Osteoblast (primary cell): ENCODE measurements around the gene RNF19B. TPM values are rescaled to one million over a fixed set of nuclear protein-coding genes. Genes with fewer than 3 reads are reported as not detected.

Experiments used
- DNase-seq: peaks from one replicate; pipeline ENCODE4 v3.0.0; 2011; ENCODE audit warnings: low spot score, mixed read lengths; ENCODE audit not compliant: insufficient read length; ENCODE audit errors: missing footprints
- H2AFZ ChIP-seq: 2 replicates; pipeline ENCODE4 v1.6.0; 2011; ENCODE audit warnings: mild to moderate bottlenecking, low read length
- H3K27ac ChIP-seq: 2 replicates; pipeline ENCODE4 v1.5.1; 2011; ENCODE audit warnings: mild to moderate bottlenecking, low read depth, low read length, moderate library complexity
- H3K27me3 ChIP-seq: 2 replicates; pipeline ENCODE4 v1.6.0; 2012; ENCODE audit warnings: mild to moderate bottlenecking, control low read depth, inconsistent platforms, low read length, moderate library complexity; ENCODE audit not compliant: insufficient read depth
- H3K36me3 ChIP-seq: 2 replicates; pipeline ENCODE4 v1.5.1; 2011; ENCODE audit warnings: mild to moderate bottlenecking, low read length, control low read depth, moderate library complexity; ENCODE audit not compliant: insufficient read depth
- H3K4me1 ChIP-seq: 2 replicates; pipeline ENCODE4 v1.5.1; 2011; ENCODE audit warnings: mild to moderate bottlenecking, low read length, control low read depth, moderate library complexity; ENCODE audit not compliant: insufficient read depth
- H3K4me2 ChIP-seq: 2 replicates; pipeline ENCODE4 v1.6.0; 2011; ENCODE audit warnings: mild to moderate bottlenecking, low read length; ENCODE audit not compliant: insufficient read depth
- H3K4me3 ChIP-seq: fragments of 200-600 bp; sonication (generic); 3 replicates; pipeline ENCODE4 v1.5.1; 2012; ENCODE audit warnings: mild to moderate bottlenecking, low read length, inconsistent platforms; ENCODE audit not compliant: insufficient read depth
- H3K79me2 ChIP-seq: 2 replicates; pipeline ENCODE4 v1.6.0; 2012; ENCODE audit warnings: mild to moderate bottlenecking, low read length, control low read depth, inconsistent platforms; ENCODE audit not compliant: insufficient read depth
- H3K9me3 ChIP-seq: 2 replicates; pipeline ENCODE4 v1.5.1; 2011; ENCODE audit warnings: low read depth, low read length, control low read depth
- H4K20me1 ChIP-seq: 2 replicates; pipeline ENCODE4 v1.6.0; 2012; ENCODE audit warnings: mild to moderate bottlenecking, low read length, control low read depth; ENCODE audit not compliant: insufficient read depth
- CTCF ChIP-seq: IDR thresholded peaks from 2 replicates; pipeline ENCODE4 v1.5.1; 2011; ENCODE audit warnings: mild to moderate bottlenecking, low read depth, low read length, moderate library complexity; ENCODE audit errors: extremely low read depth
- total RNA-seq: library from RNA; depleted of rRNA; stranded (reverse); fragments of >200 nt; gene quantifications from 2 replicates; pipeline ENCODE4 v1.2.3, GENCODE V29; 2012

Gene RNF19B
- total RNA-seq, 1 donor: 14.5 TPM

- Histone ChIP-seq H3K9me3 (no peaks in the 10 kb centered on the region), H3K4me1 (peaks cover 29% of the 10 kb centered on the region), H3K36me3 (peaks cover 42% of the 10 kb centered on the region), H4K20me1 (peaks cover 3% of the 10 kb centered on the region), H3K4me3 (no peak overlapping the region), H3K4me2 (no peak overlapping the region), H2AFZ (no peak overlapping the region), H3K27ac (peak overlapping the region; percentile 7), H3K27me3 (no peaks in the 10 kb centered on the region), H3K79me2 (no peaks in the 10 kb centered on the region)
- peak; percentile 82 for TF ChIP-seq CTCF
- DNase-seq: peak; percentile 93
These were observed 42.8 kb upstream of the RNF19B start for GRCh38 chr1:33007190-33008050.

GRCh38 chr1:33005838-33006421 lies 41.3 kb upstream of the RNF19B start:
- Histone ChIP-seq H3K27me3 (no peaks in the 10 kb centered on the region), H3K4me2 (no peak overlapping the region), H4K20me1 (peaks cover 3% of the 10 kb centered on the region), H3K9me3 (no peaks in the 10 kb centered on the region), H3K4me1 (peaks cover 20% of the 10 kb centered on the region), H3K27ac (no peak overlapping the region), H3K79me2 (no peaks in the 10 kb centered on the region), H3K4me3 (no peak overlapping the region), H3K36me3 (peaks cover 28% of the 10 kb centered on the region), H2AFZ (no peak overlapping the region)
- no peak for DNase-seq
- TF ChIP-seq CTCF: no peak

GRCh38 chr1:33005117-33005837 lies 40.7 kb upstream of the RNF19B start:
- Histone ChIP-seq H3K4me1 (peaks cover 19% of the 10 kb centered on the region), H4K20me1 (peaks cover 3% of the 10 kb centered on the region), H2AFZ (no peak overlapping the region), H3K4me2 (no peak overlapping the region), H3K9me3 (no peaks in the 10 kb centered on the region), H3K27ac (peak overlapping the region; percentile 38), H3K79me2 (no peaks in the 10 kb centered on the region), H3K27me3 (no peaks in the 10 kb centered on the region), H3K4me3 (no peak overlapping the region), H3K36me3 (peaks cover 23% of the 10 kb centered on the region)
- TF ChIP-seq CTCF: no peak
- DNase-seq: no peak

GRCh38 chr1:33004613-33005012 lies 40.0 kb upstream of the RNF19B start:
- H2AFZ ChIP-seq: no peak overlapping the region
- no peak overlapping the region for H3K4me2 ChIP-seq
- DNase-seq: peak; percentile 81
- no peaks in the 10 kb centered on the region for H3K9me3 ChIP-seq
- peaks cover 19% of the 10 kb centered on the region for H3K4me1 ChIP-seq
- peaks cover 21% of the 10 kb centered on the region for H3K36me3 ChIP-seq
- no peaks in the 10 kb centered on the region for H3K79me2 ChIP-seq
- H3K4me3 ChIP-seq: no peak overlapping the region
- H3K27me3 ChIP-seq: no peaks in the 10 kb centered on the region
- peak overlapping the region; percentile 38 for H3K27ac ChIP-seq
- peaks cover 3% of the 10 kb centered on the region for H4K20me1 ChIP-seq
- TF ChIP-seq CTCF: no peak
